CD8-positive, alpha-beta memory T cell (primary cell): ENCODE results near the gene HOXA5. TPM values are rescaled to one million over a fixed set of nuclear protein-coding genes. Genes with fewer than 3 reads are reported as not detected.

Experiments
- CTCF ChIA-PET: fragments of 350-600 bp; sonication (Branson Sonifier 250); formaldehyde crosslinking; loops from one replicate; lab custom pipeline; 2021; ENCODE audit warnings: antibody characterized with exemption; lab: Charles Lee
- POLR2A ChIA-PET: fragments of 350-600 bp; sonication (Branson Sonifier 250); formaldehyde crosslinking; loops from one replicate; lab custom pipeline; 2021; ENCODE audit warnings: antibody characterized with exemption; lab: Charles Lee
- DNase-seq, 5 donors: peaks; one replicate each; pipeline versions ENCODE4 v3.0.0 to v3.0.0-alpha.2; 2020 to 2022; ENCODE audit warnings: mixed read lengths in 1 of 5
- H3K27ac ChIP-seq: one replicate; pipeline ENCODE4 v1.7.0; 2013; ENCODE audit warnings: low read depth, mild to moderate bottlenecking, low read length, moderate library complexity
- H3K27me3 ChIP-seq: 2 replicates; pipeline ENCODE4 v1.7.0; 2013; ENCODE audit warnings: low read length, mild to moderate bottlenecking; ENCODE audit not compliant: insufficient read depth, poor library complexity, severe bottlenecking
- H3K36me3 ChIP-seq: 2 replicates; pipeline ENCODE4 v1.7.0; 2013; ENCODE audit warnings: mild to moderate bottlenecking, low read length, moderate library complexity; ENCODE audit not compliant: insufficient read depth
- H3K4me1 ChIP-seq: 2 replicates; pipeline ENCODE4 v1.7.0; 2013; ENCODE audit warnings: mild to moderate bottlenecking, low read length, moderate library complexity; ENCODE audit not compliant: insufficient read depth
- H3K4me3 ChIP-seq: 2 replicates; pipeline ENCODE4 v1.7.0; 2013; ENCODE audit warnings: mild to moderate bottlenecking, low read length
- H3K9me3 ChIP-seq: 2 replicates; pipeline ENCODE4 v1.7.0; 2013; ENCODE audit warnings: mild to moderate bottlenecking, low read length
- H3K27ac Mint-ChIP-seq, 8 donors: one replicate each; pipeline ENCODE4 v1.8.0; 2020 to 2021; ENCODE audit warnings: mixed read lengths in 8 of 8, mild to moderate bottlenecking in 6 of 8, inconsistent platforms in 3 of 8, moderate library complexity in 3 of 8
- H3K27me3 Mint-ChIP-seq, 2 donors: one replicate each; pipeline ENCODE4 v1.8.0; 2020 to 2021; ENCODE audit warnings: mixed read lengths in 2 of 2, mild to moderate bottlenecking in 1 of 2, moderate library complexity in 1 of 2
- H3K36me3 Mint-ChIP-seq, 3 donors: one replicate each; pipeline ENCODE4 v1.8.0; 2020 to 2021; ENCODE audit warnings: mixed read lengths in 3 of 3, inconsistent platforms in 1 of 3, mild to moderate bottlenecking in 1 of 3
- H3K4me1 Mint-ChIP-seq, 3 donors: one replicate each; pipeline ENCODE4 v1.8.0; 2020 to 2021; ENCODE audit warnings: mixed read lengths in 3 of 3, inconsistent platforms in 1 of 3, mild to moderate bottlenecking in 1 of 3
- H3K4me3 Mint-ChIP-seq, 7 donors: one replicate each; pipeline ENCODE4 v1.8.0; 2020 to 2021; ENCODE audit warnings: mixed read lengths in 7 of 7, mild to moderate bottlenecking in 6 of 7, moderate library complexity in 4 of 7, inconsistent platforms in 2 of 7
- H3K9me3 Mint-ChIP-seq, 5 donors: one replicate each; pipeline ENCODE4 v1.8.0; 2020 to 2022; ENCODE audit warnings: mixed read lengths in 5 of 5, mild to moderate bottlenecking in 3 of 5, moderate library complexity in 2 of 5, inconsistent platforms in 1 of 5
- polyA plus RNA-seq: library from polyadenylated mRNA; unstranded; fragments of 300-500 nt; fragmentation: Illumina TruSeq; gene quantifications from one replicate; pipeline ENCODE4 v1.2.3, GENCODE V29; 2021
- total RNA-seq, 2 experiments: library from RNA; stranded (reverse); gene quantifications; one replicate each; pipeline ENCODE4 v1.2.3, GENCODE V29; 2021

The HOXA5 gene
- total RNA-seq (not detected), polyA plus RNA-seq (not detected)

- Histone ChIP-seq H3K27ac (no peak within 1 kb of the TSS), H3K9me3 (no peaks in the 10 kb centered on the region), H3K36me3 (no peaks in the 10 kb centered on the region), H3K4me1 (no peaks in the 10 kb centered on the region), H3K27me3 (peaks cover 22% of the 10 kb centered on the region), H3K4me3 (no peak within 1 kb of the TSS)
- peaks cover 39 to 64% of the 10 kb centered on the region in 2 donors for H3K27me3 Mint-ChIP-seq
- peaks cover 0 to 9% (median 5%) of the 10 kb centered on the region in 3 donors for H3K4me1 Mint-ChIP-seq
- H3K36me3 Mint-ChIP-seq: no peaks in the 10 kb centered on the region
- DNase-seq: no peak
- no peaks in the 10 kb centered on the region for H3K9me3 Mint-ChIP-seq
- POLR2A ChIA-PET: no interaction called here
- CTCF ChIA-PET: no interaction called here
- H3K4me3 Mint-ChIP-seq: peak within 1 kb of the TSS in 4 of 7 donors; percentile 20 to 65 (median 32)
- no peak within 1 kb of the TSS for H3K27ac Mint-ChIP-seq
Observed at GRCh38 chr7:27143023-27143949, at the start of gene HOXA5. Gene HOXA5 (minus strand): TSS chr7:27143681. CDS start chr7:27143607, 74 bp downstream.

- H3K9me3 ChIP-seq: no peaks in the 10 kb centered on the region
- no peak for DNase-seq
- no peaks in the 10 kb centered on the region for H3K36me3 ChIP-seq
- H3K27me3 ChIP-seq: peaks cover 88% of the 10 kb centered on the region
- H3K4me1 ChIP-seq: peaks cover 31% of the 10 kb centered on the region
- H3K4me3 ChIP-seq: no peak overlapping the region
- Mint-ChIP-seq H3K36me3 (no peaks in the 10 kb centered on the region), H3K4me3 (peak overlapping the region in 6 of 7 donors; percentile 66 to 85 (median 74)), H3K4me1 (peaks cover 25 to 41% (median 31%) of the 10 kb centered on the region in 3 donors), H3K27me3 (peaks cover 91 to 96% of the 10 kb centered on the region in 2 donors), H3K9me3 (peaks cover 0 to 2% (median 0%) of the 10 kb centered on the region in 5 donors), H3K27ac (no peak overlapping the region)
- no peak overlapping the region for H3K27ac ChIP-seq
- ChIA-PET CTCF (interaction anchor here (0.9 to 1.0 kb wide), 3 partner anchors 12 to 42 kb away, joined by 3 to 5 read pairs (median 3); no protein-coding TSS in a partner anchor), POLR2A (no interaction called here)
Observed at GRCh38 chr7:27192546-27193334, 49.3 kb upstream of the HOXA5 start.

GRCh38 chr7:27191833-27192545 is 48.5 kb upstream of the HOXA5 start:
- peaks cover 37% of the 10 kb centered on the region for H3K4me1 ChIP-seq
- Mint-ChIP-seq H3K4me1 (peaks cover 29 to 49% (median 36%) of the 10 kb centered on the region in 3 donors), H3K27me3 (peaks cover 91 to 96% of the 10 kb centered on the region in 2 donors), H3K4me3 (peak overlapping the region; percentile 47 to 83 (median 55)), H3K36me3 (no peaks in the 10 kb centered on the region), H3K9me3 (no peaks in the 10 kb centered on the region), H3K27ac (peak overlapping the region in 2 of 8 donors; percentile 39 to 43)
- peaks cover 88% of the 10 kb centered on the region for H3K27me3 ChIP-seq
- H3K4me3 ChIP-seq: no peak overlapping the region
- ChIA-PET CTCF (interaction anchor here (0.9 to 1.0 kb wide), 3 partner anchors 12 to 41 kb away, joined by 3 to 5 read pairs (median 3); no protein-coding TSS in a partner anchor), POLR2A (no interaction called here)
- no peak for DNase-seq
- no peaks in the 10 kb centered on the region for H3K36me3 ChIP-seq
- H3K27ac ChIP-seq: no peak overlapping the region
- no peaks in the 10 kb centered on the region for H3K9me3 ChIP-seq

- Mint-ChIP-seq H3K27ac (peak overlapping the region in 1 of 8 donors; percentile 39), H3K27me3 (peaks cover 91 to 96% of the 10 kb centered on the region in 2 donors), H3K36me3 (no peaks in the 10 kb centered on the region), H3K4me3 (peak overlapping the region in 4 of 7 donors; percentile 5 to 55 (median 33)), H3K4me1 (peaks cover 35 to 52% (median 39%) of the 10 kb centered on the region in 3 donors), H3K9me3 (no peaks in the 10 kb centered on the region)
- no peaks in the 10 kb centered on the region for H3K36me3 ChIP-seq
- no peak overlapping the region for H3K27ac ChIP-seq
- H3K27me3 ChIP-seq: peaks cover 88% of the 10 kb centered on the region
- ChIA-PET CTCF (interaction anchor here (1.2 to 1.5 kb wide), 5 partner anchors 8 to 30 kb away, joined by 3 to 5 read pairs (median 4); no protein-coding TSS in a partner anchor), POLR2A (interaction anchor here (0.5 kb wide), 1 partner anchor 96 kb away, joined by 5 read pairs; no protein-coding TSS in a partner anchor)
- H3K4me3 ChIP-seq: no peak overlapping the region
- no peaks in the 10 kb centered on the region for H3K9me3 ChIP-seq
- peak in 1 of 5 donors; percentile 28 for DNase-seq
- peaks cover 39% of the 10 kb centered on the region for H3K4me1 ChIP-seq
Observed at GRCh38 chr7:27191161-27191731, 47.8 kb upstream of the HOXA5 start.

- H3K4me1 ChIP-seq: peaks cover 49% of the 10 kb centered on the region
- CTCF ChIA-PET: interaction anchor here (0.8 to 1.6 kb wide), 8 partner anchors 9 to 29 kb away, joined by 3 to 9 read pairs (median 4); no protein-coding TSS in a partner anchor
- peaks cover 45 to 63% (median 49%) of the 10 kb centered on the region in 3 donors for H3K4me1 Mint-ChIP-seq
- peaks cover 94 to 96% of the 10 kb centered on the region in 2 donors for H3K27me3 Mint-ChIP-seq
- H3K27ac ChIP-seq: no peak overlapping the region
- no peak overlapping the region for H3K4me3 ChIP-seq
- peaks cover 0 to 3% (median 0%) of the 10 kb centered on the region in 5 donors for H3K9me3 Mint-ChIP-seq
- POLR2A ChIA-PET: interaction anchor here (0.5 kb wide), 1 partner anchor 95 kb away, joined by 5 read pairs; no protein-coding TSS in a partner anchor
- H3K9me3 ChIP-seq: no peaks in the 10 kb centered on the region
- H3K27me3 ChIP-seq: peaks cover 92% of the 10 kb centered on the region
- peak in 1 of 5 donors; percentile 21 for DNase-seq
- H3K36me3 ChIP-seq: no peaks in the 10 kb centered on the region
- H3K4me3 Mint-ChIP-seq: peak overlapping the region in 5 of 7 donors; percentile 4 to 63 (median 38)
- H3K36me3 Mint-ChIP-seq: no peaks in the 10 kb centered on the region
- H3K27ac Mint-ChIP-seq: peak overlapping the region in 1 of 8 donors; percentile 39
Observed at GRCh38 chr7:27189997-27190748, 46.7 kb upstream of the HOXA5 start.

- Histone ChIP-seq H3K27ac (no peak overlapping the region), H3K27me3 (peaks cover 92% of the 10 kb centered on the region), H3K36me3 (no peaks in the 10 kb centered on the region), H3K4me1 (peaks cover 56% of the 10 kb centered on the region), H3K9me3 (no peaks in the 10 kb centered on the region), H3K4me3 (no peak overlapping the region)
- ChIA-PET CTCF (interaction anchor here (1.3 to 1.6 kb wide), 4 partner anchors 10 to 28 kb away, joined by 3 to 9 read pairs (median 6); no protein-coding TSS in a partner anchor), POLR2A (no interaction called here)
- peak in 1 of 5 donors; percentile 45 for DNase-seq
- Mint-ChIP-seq H3K27me3 (peaks cover 92 to 96% of the 10 kb centered on the region in 2 donors), H3K4me3 (peak overlapping the region in 6 of 7 donors; percentile 36 to 81 (median 52)), H3K36me3 (no peaks in the 10 kb centered on the region), H3K4me1 (peaks cover 52 to 69% (median 56%) of the 10 kb centered on the region in 3 donors), H3K27ac (peak overlapping the region in 2 of 8 donors; percentile 10 to 39), H3K9me3 (peaks cover 0 to 7% (median 0%) of the 10 kb centered on the region in 5 donors)
Observed at GRCh38 chr7:27189295-27189996, 46.0 kb upstream of the HOXA5 start.
